Endothelial cell of umbilical vein (primary cell): ENCODE data around the gene COL5A1.

ENCODE experiments used
- CTCF ChIP-seq, 2 donors: IDR thresholded peaks; 1 replicate in 1 of 2; 2 replicates in 1 of 2; pipeline ENCODE4 v1.5.1; 2011; ENCODE audit warnings: low read length in 2 of 2, mild to moderate bottlenecking in 2 of 2, moderate library complexity in 2 of 2, control low read depth in 1 of 2, inconsistent platforms in 1 of 2, low read depth in 1 of 2; ENCODE audit not compliant: insufficient read depth in 1 of 2; ENCODE audit errors: extremely low read depth in 1 of 2
- EZH2 ChIP-seq: IDR thresholded peaks from 2 replicates; pipeline ENCODE4 v1.6.1; 2012; ENCODE audit warnings: borderline replicate concordance, low read depth, mild to moderate bottlenecking, moderate library complexity, low read length, inconsistent platforms; ENCODE audit not compliant: severe bottlenecking
- FOS ChIP-seq: IDR thresholded peaks from 2 replicates; pipeline ENCODE4 v1.6.1; 2011; ENCODE audit warnings: mild to moderate bottlenecking, low read length, moderate library complexity, borderline replicate concordance; ENCODE audit not compliant: insufficient read depth
- GATA2 ChIP-seq: IDR thresholded peaks from 2 replicates; pipeline ENCODE4 v1.7.0; 2011; ENCODE audit warnings: low read depth, mild to moderate bottlenecking, moderate library complexity, mixed read lengths, low read length; ENCODE audit not compliant: insufficient read length, insufficient read depth
- JUN ChIP-seq: IDR thresholded peaks from 2 replicates; pipeline ENCODE4 v1.6.1; 2011; ENCODE audit warnings: borderline replicate concordance, low read depth; ENCODE audit not compliant: insufficient read length, insufficient read depth
- MAX ChIP-seq: IDR thresholded peaks from 2 replicates; pipeline ENCODE4 v1.6.1; 2011; ENCODE audit not compliant: insufficient read depth, insufficient read length
- MYC ChIP-seq: IDR thresholded peaks from one replicate; pipeline ENCODE4 v1.6.1; 2011; ENCODE audit warnings: mild to moderate bottlenecking, low read depth, low read length
- POLR2A ChIP-seq: IDR thresholded peaks from 2 replicates; pipeline ENCODE4 v1.6.1; 2012; ENCODE audit warnings: low read depth, mild to moderate bottlenecking, control low read depth, low read length
- POLR2AphosphoS5 ChIP-seq: IDR thresholded peaks from 2 replicates; pipeline ENCODE4 v1.6.1; 2012; ENCODE audit warnings: low read depth, mild to moderate bottlenecking, control low read depth, low read length, moderate library complexity; ENCODE audit not compliant: insufficient read depth

GRCh38 chr9:134685784-134686183 lies 44.2 kb downstream of the COL5A1 start:
- TF ChIP-seq CTCF (IDR thresholded peaks at IDR 0.05; ENCODE audit: extremely low read depth in 1 of 2, insufficient read depth in 1 of 2, low read depth in 1 of 2, low read length in 2 of 2), result no peak
- TF ChIP-seq EZH2, result no peak
- no peak for TF ChIP-seq POLR2A
- no peak for TF ChIP-seq POLR2AphosphoS5
- TF ChIP-seq MAX, result no peak
- no peak for TF ChIP-seq MYC
- no peak for TF ChIP-seq FOS
- TF ChIP-seq JUN, result no peak
- TF ChIP-seq GATA2, result no peak
